ENCODE results near the gene CIB1.
A peak's percentile ranks its signal among the peaks of the same experiment; 100 is the strongest.

CIB1 gene

DNA sequence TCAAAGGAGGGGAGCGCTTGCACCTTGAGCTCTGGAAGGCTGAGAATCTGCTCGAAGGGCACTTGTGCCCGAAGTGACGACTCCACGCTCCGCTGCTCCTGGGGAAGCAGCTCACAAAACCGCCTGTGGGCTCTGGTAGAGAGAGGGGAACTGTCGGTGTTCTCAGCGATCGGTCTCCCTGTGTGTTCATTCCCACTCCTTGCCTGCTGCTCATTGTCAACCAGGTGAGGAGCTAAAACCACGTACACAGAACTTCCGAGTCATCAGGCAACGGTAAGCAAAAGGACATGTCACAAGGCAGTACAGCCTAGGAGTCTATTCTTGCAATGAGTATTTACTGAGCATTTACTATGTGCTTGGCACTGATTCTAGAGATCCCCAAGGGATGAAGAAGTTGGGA is 1.5 kb downstream of the CIB1 start:
- Histone ChIP-seq H3K27me3 (ENCODE audit: insufficient read depth, poor library complexity, severe bottlenecking) (no peaks in the 10 kb centered on the region), H3K27ac (replicated peaks) (no peak overlapping the region; the same call in 1 of the 2 replicates), H3K4me3 (replicated peaks; ENCODE audit: insufficient read depth, low read length) (peak overlapping the region; percentile 76)
- TF ChIP-seq, protein P1, sequence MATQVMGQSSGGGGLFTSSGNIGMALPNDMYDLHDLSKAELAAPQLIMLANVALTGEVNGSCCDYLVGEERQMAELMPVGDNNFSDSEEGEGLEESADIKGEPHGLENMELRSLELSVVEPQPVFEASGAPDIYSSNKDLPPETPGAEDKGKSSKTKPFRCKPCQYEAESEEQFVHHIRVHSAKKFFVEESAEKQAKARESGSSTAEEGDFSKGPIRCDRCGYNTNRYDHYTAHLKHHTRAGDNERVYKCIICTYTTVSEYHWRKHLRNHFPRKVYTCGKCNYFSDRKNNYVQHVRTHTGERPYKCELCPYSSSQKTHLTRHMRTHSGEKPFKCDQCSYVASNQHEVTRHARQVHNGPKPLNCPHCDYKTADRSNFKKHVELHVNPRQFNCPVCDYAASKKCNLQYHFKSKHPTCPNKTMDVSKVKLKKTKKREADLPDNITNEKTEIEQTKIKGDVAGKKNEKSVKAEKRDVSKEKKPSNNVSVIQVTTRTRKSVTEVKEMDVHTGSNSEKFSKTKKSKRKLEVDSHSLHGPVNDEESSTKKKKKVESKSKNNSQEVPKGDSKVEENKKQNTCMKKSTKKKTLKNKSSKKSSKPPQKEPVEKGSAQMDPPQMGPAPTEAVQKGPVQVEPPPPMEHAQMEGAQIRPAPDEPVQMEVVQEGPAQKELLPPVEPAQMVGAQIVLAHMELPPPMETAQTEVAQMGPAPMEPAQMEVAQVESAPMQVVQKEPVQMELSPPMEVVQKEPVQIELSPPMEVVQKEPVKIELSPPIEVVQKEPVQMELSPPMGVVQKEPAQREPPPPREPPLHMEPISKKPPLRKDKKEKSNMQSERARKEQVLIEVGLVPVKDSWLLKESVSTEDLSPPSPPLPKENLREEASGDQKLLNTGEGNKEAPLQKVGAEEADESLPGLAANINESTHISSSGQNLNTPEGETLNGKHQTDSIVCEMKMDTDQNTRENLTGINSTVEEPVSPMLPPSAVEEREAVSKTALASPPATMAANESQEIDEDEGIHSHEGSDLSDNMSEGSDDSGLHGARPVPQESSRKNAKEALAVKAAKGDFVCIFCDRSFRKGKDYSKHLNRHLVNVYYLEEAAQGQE (IDR thresholded peaks at IDR 0.05; ENCODE audit: insufficient replicate concordance, low read depth) = no peak
- TF ChIP-seq, protein P2, sequence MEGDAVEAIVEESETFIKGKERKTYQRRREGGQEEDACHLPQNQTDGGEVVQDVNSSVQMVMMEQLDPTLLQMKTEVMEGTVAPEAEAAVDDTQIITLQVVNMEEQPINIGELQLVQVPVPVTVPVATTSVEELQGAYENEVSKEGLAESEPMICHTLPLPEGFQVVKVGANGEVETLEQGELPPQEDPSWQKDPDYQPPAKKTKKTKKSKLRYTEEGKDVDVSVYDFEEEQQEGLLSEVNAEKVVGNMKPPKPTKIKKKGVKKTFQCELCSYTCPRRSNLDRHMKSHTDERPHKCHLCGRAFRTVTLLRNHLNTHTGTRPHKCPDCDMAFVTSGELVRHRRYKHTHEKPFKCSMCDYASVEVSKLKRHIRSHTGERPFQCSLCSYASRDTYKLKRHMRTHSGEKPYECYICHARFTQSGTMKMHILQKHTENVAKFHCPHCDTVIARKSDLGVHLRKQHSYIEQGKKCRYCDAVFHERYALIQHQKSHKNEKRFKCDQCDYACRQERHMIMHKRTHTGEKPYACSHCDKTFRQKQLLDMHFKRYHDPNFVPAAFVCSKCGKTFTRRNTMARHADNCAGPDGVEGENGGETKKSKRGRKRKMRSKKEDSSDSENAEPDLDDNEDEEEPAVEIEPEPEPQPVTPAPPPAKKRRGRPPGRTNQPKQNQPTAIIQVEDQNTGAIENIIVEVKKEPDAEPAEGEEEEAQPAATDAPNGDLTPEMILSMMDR (IDR thresholded peaks at IDR 0.05; ENCODE audit: insufficient read depth, low read length) = no peak
- TF ChIP-seq SPI1 (IDR thresholded peaks at IDR 0.05; ENCODE audit: borderline replicate concordance, low read depth) (no peak), GABPA (IDR thresholded peaks at IDR 0.05; ENCODE audit: low read depth) (no peak), POLR2AphosphoS5 (IDR thresholded peaks at IDR 0.05; ENCODE audit: low read depth) (no peak)
- DNase-seq (ENCODE audit: low read depth in 1 of 2, low spot score in 1 of 2) = no peak

DNA sequence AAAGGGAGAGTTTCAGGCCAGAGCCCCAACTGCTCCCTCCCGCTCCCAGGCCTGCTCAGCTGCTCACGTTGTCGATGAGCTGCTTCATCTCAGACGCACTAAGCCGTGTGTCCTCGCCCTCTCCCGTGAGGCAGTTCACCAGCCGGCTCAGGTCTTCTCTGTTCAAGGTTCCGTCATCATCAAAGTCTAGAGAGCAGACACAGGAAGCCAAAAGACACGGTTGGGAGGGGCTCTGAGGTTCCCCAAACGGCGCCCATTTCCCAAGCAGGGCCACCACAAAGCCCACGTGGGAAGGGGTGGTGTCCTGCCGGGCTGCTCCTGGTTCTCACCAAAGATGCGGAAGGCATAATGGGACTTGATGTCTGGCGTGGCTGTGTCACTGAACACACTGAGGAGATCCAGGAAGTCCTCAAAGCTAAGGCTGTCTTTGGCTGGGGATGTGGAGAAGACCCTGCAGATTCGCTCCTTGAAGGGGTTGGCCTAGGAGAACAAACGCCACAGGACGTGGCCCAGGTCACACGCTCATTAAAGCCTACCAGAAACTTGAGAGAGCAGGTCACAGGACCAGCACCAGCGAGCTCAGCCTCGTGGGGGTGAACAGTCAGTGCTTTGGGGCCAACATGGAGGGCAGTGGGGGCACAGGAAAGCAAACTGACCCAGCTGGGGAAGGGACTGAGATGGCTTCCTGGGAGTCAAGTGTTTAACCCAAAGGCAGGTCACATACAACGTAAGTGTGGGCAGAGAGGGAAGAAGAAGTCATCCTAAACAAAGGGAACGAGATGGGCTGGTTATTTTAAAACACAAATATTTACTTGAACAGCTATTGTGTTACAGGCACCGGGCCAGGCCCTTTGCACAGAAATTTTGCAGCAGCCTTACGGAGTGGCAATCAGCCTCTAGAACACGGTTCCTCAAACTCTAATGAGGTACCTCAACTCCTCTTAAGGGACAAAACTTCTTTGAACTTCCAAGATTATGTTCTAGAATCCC is 2.4 kb downstream of the CIB1 start:
- Histone ChIP-seq H3K27ac (replicated peaks) (peak overlapping the region; percentile 51), H3K4me3 (replicated peaks; ENCODE audit: insufficient read depth, low read length) (no peak overlapping the region; the same call in 1 of the 2 replicates), H3K27me3 (ENCODE audit: insufficient read depth, poor library complexity, severe bottlenecking) (no peaks in the 10 kb centered on the region)
- DNase-seq (ENCODE audit: low read depth in 1 of 2, low spot score in 1 of 2) = peak; percentile 91 to 97
- TF ChIP-seq, protein P1 (IDR thresholded peaks at IDR 0.05; ENCODE audit: insufficient replicate concordance, low read depth) = no peak
- TF ChIP-seq POLR2AphosphoS5 (IDR thresholded peaks at IDR 0.05; ENCODE audit: low read depth) (peak; percentile 69), SPI1 (IDR thresholded peaks at IDR 0.05; ENCODE audit: borderline replicate concordance, low read depth) (peak; percentile 57; the same call in 1 of the 2 replicates), GABPA (IDR thresholded peaks at IDR 0.05; ENCODE audit: low read depth) (no peak)
- TF ChIP-seq, protein P2 (IDR thresholded peaks at IDR 0.05; ENCODE audit: insufficient read depth, low read length) = no peak

DNA sequence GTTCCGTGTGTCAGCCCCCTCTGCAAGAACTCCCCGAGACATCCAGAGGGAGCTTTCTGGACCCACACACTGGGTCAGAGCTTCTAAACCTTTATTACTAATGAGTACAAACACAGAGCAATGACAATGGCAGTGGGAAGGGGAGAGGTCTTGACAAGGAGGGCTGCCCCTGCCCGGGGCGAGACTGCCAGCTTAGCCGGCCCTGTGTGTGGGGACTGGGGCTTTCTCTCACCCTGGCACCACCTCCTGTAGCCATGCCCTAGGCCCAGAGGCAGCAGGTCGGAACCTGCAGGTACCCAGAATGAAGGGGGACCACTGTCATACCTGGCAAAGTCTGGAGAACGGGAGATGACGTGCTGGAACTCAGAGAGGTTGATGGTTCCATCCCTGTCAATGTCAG is 3.1 kb downstream of the CIB1 start:
- DNase-seq (ENCODE audit: low read depth in 1 of 2, low spot score in 1 of 2) = no peak
- Histone ChIP-seq H3K27me3 (ENCODE audit: insufficient read depth, poor library complexity, severe bottlenecking) (no peaks in the 10 kb centered on the region), H3K4me3 (replicated peaks; ENCODE audit: insufficient read depth, low read length) (no peak overlapping the region; the same call in 1 of the 2 replicates), H3K27ac (replicated peaks) (peak overlapping the region; percentile 39)
- TF ChIP-seq, protein P1 (IDR thresholded peaks at IDR 0.05; ENCODE audit: insufficient replicate concordance, low read depth) = no peak
- TF ChIP-seq GABPA (IDR thresholded peaks at IDR 0.05; ENCODE audit: low read depth) (no peak), POLR2AphosphoS5 (IDR thresholded peaks at IDR 0.05; ENCODE audit: low read depth) (no peak; the same call in 1 of the 2 replicates), SPI1 (IDR thresholded peaks at IDR 0.05; ENCODE audit: borderline replicate concordance, low read depth) (no peak)
- TF ChIP-seq, protein P2 (IDR thresholded peaks at IDR 0.05; ENCODE audit: insufficient read depth, low read length) = no peak
